Skeletal muscle tissue (tissue), 4 donors: Measurements from ENCODE around the gene GDPD3. TPM values are rescaled to one million over a fixed set of nuclear protein-coding genes. Genes with fewer than 3 reads are reported as not detected.
"Not testable (repeated sequence)": the region's sequence is repeated elsewhere in the genome, so short reads cannot be mapped to it uniquely, and the experiment has no call there.

ENCODE experiments used
- H3K27ac ChIP-seq: one replicate; pipeline ENCODE4 v1.7.0; 2013; ENCODE audit warnings: mild to moderate bottlenecking, low read depth, low read length, inconsistent platforms
- H3K27me3 ChIP-seq, 3 donors: one replicate each; pipeline ENCODE4 v1.7.0; 2013; ENCODE audit warnings: low read length in 3 of 3; ENCODE audit not compliant: control insufficient read depth in 3 of 3, insufficient read depth in 3 of 3
- H3K36me3 ChIP-seq, 3 donors: one replicate each; pipeline ENCODE4 v1.7.0; 2013; ENCODE audit warnings: low read length in 3 of 3; ENCODE audit not compliant: control insufficient read depth in 3 of 3, insufficient read depth in 3 of 3
- H3K4me1 ChIP-seq, 3 donors: one replicate each; pipeline ENCODE4 v1.7.0; 2013; ENCODE audit warnings: low read length in 3 of 3, mild to moderate bottlenecking in 3 of 3; ENCODE audit not compliant: control insufficient read depth in 3 of 3, insufficient read depth in 3 of 3
- H3K4me3 ChIP-seq, 3 donors: one replicate each; pipeline ENCODE4 v1.7.0; 2013; ENCODE audit warnings: low read length in 3 of 3
- H3K9ac ChIP-seq, 3 donors: one replicate each; pipeline ENCODE4 v1.7.0; 2013; ENCODE audit warnings: low read length in 3 of 3, mild to moderate bottlenecking in 3 of 3, moderate library complexity in 2 of 3, low read depth in 1 of 3
- H3K9me3 ChIP-seq, 3 donors: one replicate each; pipeline ENCODE4 v1.7.0; 2013; ENCODE audit warnings: low read length in 3 of 3; ENCODE audit not compliant: control insufficient read depth in 3 of 3
- total RNA-seq: library from RNA; depleted of rRNA; stranded (reverse); fragments of >200 nt; gene quantifications from one replicate; pipeline ENCODE4 v1.2.3, GENCODE V29; 2014
- donor health status: Osteomylitis.

The GDPD3 gene
- total RNA-seq, 1 donor from 2014 or later = 0.52 TPM

- not testable (repeated sequence) for H3K9me3 ChIP-seq, H3K9ac ChIP-seq, H3K4me3 ChIP-seq, H3K27ac ChIP-seq, H3K4me1 ChIP-seq, H3K27me3 ChIP-seq
- peaks cover 30 to 51% (median 49%) of the 10 kb centered on the region in 3 donors for H3K36me3 ChIP-seq
These were observed 1.5 kb upstream of the GDPD3 start for GRCh38 chr16:30114833-30115232.

- Histone ChIP-seq H3K4me3 (no peak overlapping the region), H3K9me3 (no peaks in the 10 kb centered on the region), H3K27me3 (no peaks in the 10 kb centered on the region), H3K9ac (no peak overlapping the region), H3K36me3 (peaks cover 26 to 51% (median 46%) of the 10 kb centered on the region in 3 donors), H3K4me1 (peaks cover 2 to 9% (median 2%) of the 10 kb centered on the region in 3 donors), H3K27ac (no peak overlapping the region)
These were observed 1.1 kb upstream of the GDPD3 start for GRCh38 chr16:30114411-30114810.

GRCh38 chr16:30113711-30114333, 485 bp upstream of the GDPD3 start:
- no peak overlapping the region for H3K27ac ChIP-seq
- H3K36me3 ChIP-seq = peaks cover 23 to 48% (median 44%) of the 10 kb centered on the region in 3 donors

GRCh38 chr16:30112197-30113030, 923 bp downstream of the GDPD3 start:
- Histone ChIP-seq H3K36me3 (peaks cover 15 to 42% (median 36%) of the 10 kb centered on the region in 3 donors), H3K9ac (no peak overlapping the region), H3K4me3 (no peak overlapping the region)

More at GRCh38 chr16:30113711-30114333, 485 bp upstream of the GDPD3 start:
- Histone ChIP-seq H3K4me3 (no peak overlapping the region), H3K4me1 (peaks cover 2 to 9% (median 2%) of the 10 kb centered on the region in 3 donors), H3K27me3 (no peaks in the 10 kb centered on the region), H3K9ac (no peak overlapping the region), H3K9me3 (no peaks in the 10 kb centered on the region)

GRCh38 chr16:30110661-30111060, 2.7 kb downstream of the GDPD3 start:
- peaks cover 8 to 32% (median 26%) of the 10 kb centered on the region in 3 donors for H3K36me3 ChIP-seq
- no peak overlapping the region for H3K27ac ChIP-seq
- H3K4me3 ChIP-seq = no peak overlapping the region
- no peaks in the 10 kb centered on the region for H3K27me3 ChIP-seq
- H3K4me1 ChIP-seq = peaks cover 2 to 9% (median 2%) of the 10 kb centered on the region in 3 donors
- H3K9me3 ChIP-seq = no peaks in the 10 kb centered on the region
- no peak overlapping the region for H3K9ac ChIP-seq

More at GRCh38 chr16:30112197-30113030, 923 bp downstream of the GDPD3 start:
- Histone ChIP-seq H3K9me3 (no peaks in the 10 kb centered on the region), H3K27me3 (no peaks in the 10 kb centered on the region), H3K27ac (no peak overlapping the region), H3K4me1 (peaks cover 2 to 9% (median 2%) of the 10 kb centered on the region in 3 donors)

- Histone ChIP-seq H3K36me3 (peaks cover 13 to 34% (median 18%) of the 10 kb centered on the region in 3 donors), H3K9me3 (no peaks in the 10 kb centered on the region), H3K27me3 (no peaks in the 10 kb centered on the region), H3K4me1 (peaks cover 0 to 3% (median under 1%) of the 10 kb centered on the region in 3 donors), H3K9ac (no peak overlapping the region), H3K4me3 (no peak overlapping the region), H3K27ac (no peak overlapping the region)
These were observed 5.1 kb downstream of the GDPD3 start for GRCh38 chr16:30108059-30108850.

- Histone ChIP-seq H3K9me3 (no peaks in the 10 kb centered on the region), H3K4me1 (no peaks in the 10 kb centered on the region), H3K9ac (no peak overlapping the region), H3K36me3 (peaks cover 8 to 17% (median 13%) of the 10 kb centered on the region in 3 donors), H3K4me3 (no peak overlapping the region), H3K27me3 (no peaks in the 10 kb centered on the region), H3K27ac (no peak overlapping the region)
These were observed 8.8 kb downstream of the GDPD3 start for GRCh38 chr16:30104492-30104891.

GRCh38 chr16:30104090-30104489, 9.2 kb downstream of the GDPD3 start:
- peaks cover 8 to 17% (median 13%) of the 10 kb centered on the region in 3 donors for H3K36me3 ChIP-seq
- no peaks in the 10 kb centered on the region for H3K4me1 ChIP-seq
- H3K27me3 ChIP-seq = no peaks in the 10 kb centered on the region
- no peak overlapping the region for H3K4me3 ChIP-seq
- no peak overlapping the region for H3K9ac ChIP-seq
- no peak overlapping the region for H3K27ac ChIP-seq
- no peaks in the 10 kb centered on the region for H3K9me3 ChIP-seq

- peak overlapping the region; percentile 90 for H3K27ac ChIP-seq
- H3K9me3 ChIP-seq = peaks cover 0 to 4% (median 4%) of the 10 kb centered on the region in 3 donors
- H3K4me3 ChIP-seq = peak overlapping the region; percentile 69 to 84 (median 75)
- peaks cover 33 to 39% (median 34%) of the 10 kb centered on the region in 3 donors for H3K4me1 ChIP-seq
- peaks cover 11 to 15% (median 14%) of the 10 kb centered on the region in 3 donors for H3K36me3 ChIP-seq
- no peaks in the 10 kb centered on the region for H3K27me3 ChIP-seq
- H3K9ac ChIP-seq = peak overlapping the region; percentile 84 to 89 (median 87)
These were observed 16.3 kb downstream of the GDPD3 start for GRCh38 chr16:30096862-30097563.
